ENCODE measurements around the gene PIGR. TPM values are rescaled to one million over a fixed set of nuclear protein-coding genes. Genes with fewer than 3 reads are reported as not detected.
"Not testable (repeated sequence)": the region's sequence is repeated elsewhere in the genome, so short reads cannot be mapped to it uniquely, and the experiment has no call there.

PIGR gene
- total RNA-seq, 2 experiments from 2014 or later = not detected

GRCh38 chr1:206925106-206925736, 21.0 kb downstream of the PIGR start:
- no peak overlapping the region for H3K27ac Mint-ChIP-seq
- H3K36me3 Mint-ChIP-seq (ENCODE audit: low read depth) = peaks cover 8% of the 10 kb centered on the region
- H3K4me3 Mint-ChIP-seq = no peak overlapping the region
- ChIA-PET CTCF (interaction anchor here (1.1 to 3.0 kb wide), 8 partner anchors 8 to 290 kb away, joined by 3 to 22 read pairs (median 7); partner anchors contain the start of gene DYRK3), POLR2A (interaction anchor here (0.8 to 1.7 kb wide), 3 partner anchors 13 to 191 kb away, joined by 3 to 5 read pairs (median 3); no protein-coding TSS in a partner anchor)
- peak; percentile 71 for DNase-seq
- no peaks in the 10 kb centered on the region for H3K9me3 Mint-ChIP-seq
- peaks cover 22% of the 10 kb centered on the region for H3K4me1 Mint-ChIP-seq
- H3K27me3 Mint-ChIP-seq = no peaks in the 10 kb centered on the region

- CTCF ChIA-PET = interaction anchor here (1.1 to 3.0 kb wide), 8 partner anchors 8 to 289 kb away, joined by 3 to 22 read pairs (median 7); partner anchors contain the start of gene DYRK3
- Mint-ChIP-seq H3K27me3 (no peaks in the 10 kb centered on the region), H3K9me3 (no peaks in the 10 kb centered on the region), H3K27ac (no peak overlapping the region), H3K4me1 (peaks cover 22% of the 10 kb centered on the region), H3K4me3 (no peak overlapping the region), H3K36me3 (ENCODE audit: low read depth) (peaks cover 13% of the 10 kb centered on the region)
- DNase-seq = peak; percentile 23
- POLR2A ChIA-PET = interaction anchor here (0.7 to 1.7 kb wide), 4 partner anchors 12 to 190 kb away, joined by 3 to 5 read pairs (median 3); no protein-coding TSS in a partner anchor
Measured at GRCh38 chr1:206924592-206925105, 21.6 kb downstream of the PIGR start.

GRCh38 chr1:206923961-206924557, 22.2 kb downstream of the PIGR start:
- ChIA-PET POLR2A (interaction anchor here (0.7 to 3.0 kb wide), 3 partner anchors 11 to 158 kb away, joined by 3 to 12 read pairs (median 5); no protein-coding TSS in a partner anchor), CTCF (interaction anchor here (1.1 to 3.0 kb wide), 4 partner anchors 10 to 58 kb away, joined by 4 to 22 read pairs (median 8); no protein-coding TSS in a partner anchor)
- not testable (repeated sequence) for H3K4me3 Mint-ChIP-seq, H3K27me3 Mint-ChIP-seq, H3K9me3 Mint-ChIP-seq, H3K27ac Mint-ChIP-seq, DNase-seq
- H3K36me3 Mint-ChIP-seq (ENCODE audit: low read depth) = peaks cover 14% of the 10 kb centered on the region
- peaks cover 25% of the 10 kb centered on the region for H3K4me1 Mint-ChIP-seq

GRCh38 chr1:206923009-206923960, 23.0 kb downstream of the PIGR start:
- no peak overlapping the region for H3K27ac Mint-ChIP-seq
- no peaks in the 10 kb centered on the region for H3K9me3 Mint-ChIP-seq
- H3K4me1 Mint-ChIP-seq = peaks cover 30% of the 10 kb centered on the region
- no peaks in the 10 kb centered on the region for H3K27me3 Mint-ChIP-seq
- CTCF ChIA-PET = interaction anchor here (0.6 to 3.4 kb wide), 7 partner anchors 9 to 126 kb away, joined by 3 to 51 read pairs (median 4); no protein-coding TSS in a partner anchor
- POLR2A ChIA-PET = interaction anchor here (1.2 to 3.0 kb wide), 5 partner anchors 10 to 363 kb away, joined by 3 to 33 read pairs (median 12); no protein-coding TSS in a partner anchor
- peak; percentile 72 for DNase-seq
- H3K36me3 Mint-ChIP-seq (ENCODE audit: low read depth) = peaks cover 17% of the 10 kb centered on the region
- no peak overlapping the region for H3K4me3 Mint-ChIP-seq

- peaks cover 37% of the 10 kb centered on the region for H3K4me1 Mint-ChIP-seq
- no peaks in the 10 kb centered on the region for H3K27me3 Mint-ChIP-seq
- peaks cover 23% of the 10 kb centered on the region for H3K36me3 Mint-ChIP-seq (ENCODE audit: low read depth)
- ChIA-PET CTCF (interaction anchor here (0.9 to 3.4 kb wide), 10 partner anchors 10 to 287 kb away, joined by 3 to 51 read pairs (median 8); partner anchors contain the start of gene DYRK3), POLR2A (interaction anchor here (0.7 to 3.0 kb wide), 19 partner anchors 9 to 453 kb away, joined by 3 to 33 read pairs (median 4); partner anchors contain the start of gene IKBKE)
- no peak for DNase-seq
- no peak overlapping the region for H3K4me3 Mint-ChIP-seq
- no peaks in the 10 kb centered on the region for H3K9me3 Mint-ChIP-seq
- no peak overlapping the region for H3K27ac Mint-ChIP-seq
Measured at GRCh38 chr1:206922524-206922923, 23.7 kb downstream of the PIGR start.

- CTCF ChIA-PET = interaction anchor here (1.2 to 3.4 kb wide), 10 partner anchors 10 to 286 kb away, joined by 3 to 51 read pairs (median 8); partner anchors contain the start of gene DYRK3
- no peak within 1 kb of the TSS for H3K27ac Mint-ChIP-seq
Measured at GRCh38 chr1:206921772-206922265, 24.4 kb downstream of the PIGR start, which contains the start of gene FCMR. Gene FCMR (minus strand): TSS chr1:206921941. CDS start chr1:206921854, 87 bp downstream.

GRCh38 chr1:206918076-206918475, 28.2 kb downstream of the PIGR start:
- ChIA-PET POLR2A (interaction anchor here (0.6 to 2.1 kb wide), 5 partner anchors 9 to 204 kb away, joined by 3 to 13 read pairs (median 3); no protein-coding TSS in a partner anchor), CTCF (interaction anchor here (0.6 to 4.5 kb wide), 11 partner anchors 10 to 196 kb away, joined by 3 to 23 read pairs (median 5); no protein-coding TSS in a partner anchor)
- peaks cover 60% of the 10 kb centered on the region for H3K4me1 Mint-ChIP-seq
- DNase-seq = no peak
- H3K36me3 Mint-ChIP-seq (ENCODE audit: low read depth) = peaks cover 64% of the 10 kb centered on the region
- no peaks in the 10 kb centered on the region for H3K27me3 Mint-ChIP-seq
- H3K9me3 Mint-ChIP-seq = no peaks in the 10 kb centered on the region
- H3K4me3 Mint-ChIP-seq = peak overlapping the region; percentile 40
- no peak overlapping the region for H3K27ac Mint-ChIP-seq

More at GRCh38 chr1:206921772-206922265, 24.4 kb downstream of the PIGR start, which contains the start of gene FCMR:
- peak; percentile 62 for DNase-seq
- H3K36me3 Mint-ChIP-seq (ENCODE audit: low read depth) = peaks cover 29% of the 10 kb centered on the region
- no peak within 1 kb of the TSS for H3K4me3 Mint-ChIP-seq
- H3K27me3 Mint-ChIP-seq = no peaks in the 10 kb centered on the region
- no peaks in the 10 kb centered on the region for H3K9me3 Mint-ChIP-seq
- peaks cover 44% of the 10 kb centered on the region for H3K4me1 Mint-ChIP-seq
- POLR2A ChIA-PET = interaction anchor here (0.6 to 3.0 kb wide), 25 partner anchors 9 to 452 kb away, joined by 3 to 33 read pairs (median 4); partner anchors contain the start of genes CD55, DYRK3, IKBKE and PFKFB2

GRCh38 chr1:206916000-206916709, 30.1 kb downstream of the PIGR start:
- H3K27ac Mint-ChIP-seq = peak overlapping the region; percentile 8
- DNase-seq = no peak
- POLR2A ChIA-PET = interaction anchor here (1.0 kb wide), 1 partner anchor 231 kb away, joined by 3 read pairs; no protein-coding TSS in a partner anchor
- peaks cover 72% of the 10 kb centered on the region for H3K4me1 Mint-ChIP-seq
- H3K27me3 Mint-ChIP-seq = no peaks in the 10 kb centered on the region
- H3K36me3 Mint-ChIP-seq (ENCODE audit: low read depth) = peaks cover 82% of the 10 kb centered on the region
- H3K9me3 Mint-ChIP-seq = no peaks in the 10 kb centered on the region
- H3K4me3 Mint-ChIP-seq = no peak overlapping the region
- CTCF ChIA-PET = interaction anchor here (0.8 to 4.5 kb wide), 9 partner anchors 9 to 304 kb away, joined by 3 to 23 read pairs (median 8); partner anchors contain the start of gene EIF2D

- DNase-seq = no peak
- Mint-ChIP-seq H3K4me3 (no peak overlapping the region), H3K27me3 (no peaks in the 10 kb centered on the region), H3K27ac (no peak overlapping the region), H3K4me1 (peaks cover 70% of the 10 kb centered on the region), H3K36me3 (ENCODE audit: low read depth) (peaks cover 80% of the 10 kb centered on the region), H3K9me3 (no peaks in the 10 kb centered on the region)
- ChIA-PET POLR2A (no interaction called here), CTCF (interaction anchor here (0.8 to 2.7 kb wide), 3 partner anchors 10 to 180 kb away, joined by 3 to 8 read pairs (median 3); no protein-coding TSS in a partner anchor)
Measured at GRCh38 chr1:206915030-206915735, 31.1 kb downstream of the PIGR start.

- CTCF ChIA-PET = interaction anchor here (1.1 to 4.0 kb wide), 7 partner anchors 35 to 188 kb away, joined by 3 to 158 read pairs (median 20); no protein-coding TSS in a partner anchor
- Mint-ChIP-seq H3K9me3 (no peaks in the 10 kb centered on the region), H3K4me3 (no peak overlapping the region), H3K4me1 (peaks cover 67% of the 10 kb centered on the region), H3K27ac (no peak overlapping the region), H3K36me3 (ENCODE audit: low read depth) (peaks cover 76% of the 10 kb centered on the region), H3K27me3 (no peaks in the 10 kb centered on the region)
- DNase-seq = no peak
- POLR2A ChIA-PET = interaction anchor here (3.4 kb wide), 1 partner anchor 8 kb away, joined by 33 read pairs; the partner anchor contains the start of gene FCMR
Measured at GRCh38 chr1:206913766-206914537, 32.3 kb downstream of the PIGR start.
